SK-N-SH (cell line): ENCODE results near the gene IL10RA. TPM values are rescaled to one million over a fixed set of nuclear protein-coding genes. Genes with fewer than 3 reads are reported as not detected.

Experiments used
- CTCF ChIA-PET: fragments of 300-600, 350-600 bp; formaldehyde crosslinking; extraction: SDS; loops from one replicate; lab custom pipeline; 2021; lab: Yijun Ruan, JAX
- POLR2A ChIA-PET: fragments of 350-600 bp; sonication (Branson Sonifier 250); formaldehyde crosslinking; extraction: SDS; loops from one replicate; lab custom pipeline; 2020; ENCODE audit warnings: antibody characterized with exemption, inconsistent platforms; lab: Yijun Ruan, JAX
- DNase-seq: peaks from one replicate; pipeline ENCODE4 v3.0.0; 2012
- H2AFZ ChIP-seq: fragments of 200-600 bp; sonication (generic); 2 replicates; pipeline ENCODE4 v1.8.1; 2016; ENCODE audit warnings: antibody characterized with exemption, mild to moderate bottlenecking, low read depth
- H3F3A ChIP-seq: fragments of 200-600 bp; sonication (generic); replicated peaks from 2 replicates; pipeline ENCODE3; 2016; ENCODE audit warnings: antibody characterized with exemption, mild to moderate bottlenecking; ENCODE audit not compliant: insufficient read depth
- H3K27ac ChIP-seq, 2 experiments: fragments of 200-500 bp in 1 of 2; fragments of 200-600 bp in 1 of 2; sonication (Bioruptor generic) in 1 of 2; sonication (generic), shearing (Covaris generic) in 1 of 2; 2 replicates each; pipeline versions ENCODE4 v1.5.1 to v1.6.1; 2014 to 2016; ENCODE audit warnings: low read depth in 2 of 2, inconsistent platforms in 1 of 2, low read length in 1 of 2, mild to moderate bottlenecking in 1 of 2, mixed read lengths in 1 of 2
- H3K27me3 ChIP-seq: fragments of 200-600 bp; sonication (generic), shearing (Covaris generic); 2 replicates; pipeline ENCODE4 v1.6.1; 2016; ENCODE audit warnings: mixed run types; ENCODE audit not compliant: insufficient read depth
- H3K36me3 ChIP-seq, 2 experiments: fragments of 200-500 bp in 1 of 2; fragments of 200-600 bp in 1 of 2; sonication (Bioruptor generic) in 1 of 2; sonication (generic) in 1 of 2; replicated peaks in 1 of 2; 2 replicates each; pipeline versions ENCODE3 to v1.5.1; 2014 to 2016; ENCODE audit warnings: low read length in 1 of 2, mild to moderate bottlenecking in 1 of 2; ENCODE audit not compliant: insufficient read depth in 2 of 2, control insufficient read depth in 1 of 2
- H3K4me1 ChIP-seq, 2 experiments: fragments of 200-500 bp in 1 of 2; fragments of 200-600 bp in 1 of 2; sonication (Bioruptor generic) in 1 of 2; sonication (generic), shearing (Covaris generic) in 1 of 2; 2 replicates each; pipeline versions ENCODE4 v1.5.1 to v1.6.1; 2014 to 2016; ENCODE audit warnings: low read depth in 1 of 2, low read length in 1 of 2, mixed run types in 1 of 2; ENCODE audit not compliant: insufficient read depth in 2 of 2, control insufficient read depth in 1 of 2
- H3K4me2 ChIP-seq: fragments of 200-600 bp; sonication (generic), shearing (Covaris generic); 2 replicates; pipeline ENCODE4 v1.6.1; 2017; ENCODE audit warnings: mixed run types
- H3K4me3 ChIP-seq, 2 experiments: fragments of 200-500 bp in 1 of 2; fragments of 200-600 bp in 1 of 2; sonication (Bioruptor generic) in 1 of 2; sonication (generic), shearing (Covaris generic) in 1 of 2; 2 replicates each; pipeline versions ENCODE4 v1.5.1 to v1.8.1; 2014 to 2016; ENCODE audit warnings: low read depth in 2 of 2, inconsistent platforms in 1 of 2, low read length in 1 of 2, mild to moderate bottlenecking in 1 of 2, mixed read lengths in 1 of 2, moderate library complexity in 1 of 2
- H3K79me2 ChIP-seq: fragments of 200-600 bp; sonication (generic); 2 replicates; pipeline ENCODE4 v1.8.1; 2017; ENCODE audit warnings: mild to moderate bottlenecking; ENCODE audit not compliant: insufficient read depth
- H3K9ac ChIP-seq: fragments of 200-600 bp; sonication (generic); 2 replicates; pipeline ENCODE4 v1.6.1; 2017; ENCODE audit warnings: mixed run types
- H3K9me2 ChIP-seq: fragments of 200-600 bp; sonication (generic); 2 replicates; pipeline ENCODE4 v1.6.1; 2017; ENCODE audit warnings: mixed run types
- H3K9me3 ChIP-seq: fragments of 200-600 bp; sonication (generic); 2 replicates; pipeline ENCODE4 v1.6.1; 2017; ENCODE audit warnings: mixed run types, mild to moderate bottlenecking, moderate library complexity
- H4K20me1 ChIP-seq: fragments of 200-600 bp; sonication (generic); 2 replicates; pipeline ENCODE4 v1.6.1; 2017; ENCODE audit warnings: mild to moderate bottlenecking, mixed run types; ENCODE audit not compliant: insufficient read depth
- CHD2 ChIP-seq: fragments of 150-350 bp; IDR thresholded peaks from 2 replicates; pipeline ENCODE4 v1.6.1; 2018; ENCODE audit warnings: low read length; ENCODE audit not compliant: partially characterized antibody
- ELF1 ChIP-seq: IDR thresholded peaks from 2 replicates; pipeline ENCODE4 v1.4.0; 2012
- FOXM1 ChIP-seq: IDR thresholded peaks from 2 replicates; pipeline ENCODE4 v1.4.0; 2012; ENCODE audit warnings: low read depth, mild to moderate bottlenecking
- GABPA ChIP-seq: IDR thresholded peaks from 2 replicates; pipeline ENCODE4 v1.4.0; 2012; ENCODE audit warnings: low read depth, mild to moderate bottlenecking
- MXI1 ChIP-seq: IDR thresholded peaks from 2 replicates; pipeline ENCODE4 v1.6.1; 2012; ENCODE audit warnings: mild to moderate bottlenecking, low read depth, low read length, improper control_type of control experiment
- NFIC ChIP-seq: IDR thresholded peaks from 2 replicates; pipeline ENCODE4 v1.4.0; 2012; ENCODE audit warnings: borderline replicate concordance
- NRF1 ChIP-seq: IDR thresholded peaks from 2 replicates; pipeline ENCODE4 v1.6.1; 2012; ENCODE audit warnings: low read depth, mild to moderate bottlenecking, low read length
- POLR2AphosphoS5 ChIP-seq: IDR thresholded peaks from 2 replicates; pipeline ENCODE4 v1.6.1; 2012; ENCODE audit warnings: low read depth, low read length
- RAD21 ChIP-seq: IDR thresholded peaks from 2 replicates; pipeline ENCODE4 v1.6.1; 2012; ENCODE audit warnings: mild to moderate bottlenecking, low read length
- RFX5 ChIP-seq: IDR thresholded peaks from 2 replicates; pipeline ENCODE4 v1.6.1; 2012; ENCODE audit warnings: mild to moderate bottlenecking, improper control_type of control experiment, low read length
- SIN3A ChIP-seq: IDR thresholded peaks from 2 replicates; pipeline ENCODE4 v1.6.1; 2012; ENCODE audit warnings: low read depth, mild to moderate bottlenecking, low read length, moderate library complexity, borderline replicate concordance
- SMC3 ChIP-seq: IDR thresholded peaks from 2 replicates; pipeline ENCODE4 v1.6.1; 2012; ENCODE audit warnings: low read depth, low read length, improper control_type of control experiment
- TAF1 ChIP-seq: IDR thresholded peaks from 2 replicates; pipeline ENCODE4 v1.6.1; 2012; ENCODE audit warnings: low read depth, mild to moderate bottlenecking, low read length, moderate library complexity, borderline replicate concordance
- WGBS: methylation state at CpG from one replicate; pipeline ENCODE4 v1.1.6; 2017; ENCODE audit warnings: low lambda C conversion rate; 5-methylcytosine and 5-hydroxymethylcytosine counted together
- polyA plus RNA-seq, 3 experiments: library from polyadenylated mRNA; depleted of rRNA; stranded (reverse); fragments of >200 nt; gene quantifications; 2 replicates each; pipeline ENCODE4 v1.2.3, GENCODE V29; 2012
- TF ChIP-seq, protein P1 (sequence below): IDR thresholded peaks from 2 replicates; pipeline ENCODE4; 2012
- TF ChIP-seq, protein P2 (sequence below): IDR thresholded peaks from 2 replicates; pipeline ENCODE4 v1.4.0; 2012; ENCODE audit warnings: low read depth
- TF ChIP-seq, protein P3 (sequence below): IDR thresholded peaks from 2 replicates; pipeline ENCODE4 v1.6.1; 2012; ENCODE audit warnings: mild to moderate bottlenecking, low read depth, low read length, moderate library complexity
- TF ChIP-seq, protein P4 (sequence below): fragments of 150-350 bp; IDR thresholded peaks from 2 replicates; pipeline ENCODE4 v1.6.1; 2017; ENCODE audit warnings: antibody characterized with exemption, low read length, low read depth, borderline replicate concordance

The IL10RA gene
- polyA plus RNA-seq, 1 of the 3 experiments (the other 2 are of a cell fraction): not detected

DNA sequence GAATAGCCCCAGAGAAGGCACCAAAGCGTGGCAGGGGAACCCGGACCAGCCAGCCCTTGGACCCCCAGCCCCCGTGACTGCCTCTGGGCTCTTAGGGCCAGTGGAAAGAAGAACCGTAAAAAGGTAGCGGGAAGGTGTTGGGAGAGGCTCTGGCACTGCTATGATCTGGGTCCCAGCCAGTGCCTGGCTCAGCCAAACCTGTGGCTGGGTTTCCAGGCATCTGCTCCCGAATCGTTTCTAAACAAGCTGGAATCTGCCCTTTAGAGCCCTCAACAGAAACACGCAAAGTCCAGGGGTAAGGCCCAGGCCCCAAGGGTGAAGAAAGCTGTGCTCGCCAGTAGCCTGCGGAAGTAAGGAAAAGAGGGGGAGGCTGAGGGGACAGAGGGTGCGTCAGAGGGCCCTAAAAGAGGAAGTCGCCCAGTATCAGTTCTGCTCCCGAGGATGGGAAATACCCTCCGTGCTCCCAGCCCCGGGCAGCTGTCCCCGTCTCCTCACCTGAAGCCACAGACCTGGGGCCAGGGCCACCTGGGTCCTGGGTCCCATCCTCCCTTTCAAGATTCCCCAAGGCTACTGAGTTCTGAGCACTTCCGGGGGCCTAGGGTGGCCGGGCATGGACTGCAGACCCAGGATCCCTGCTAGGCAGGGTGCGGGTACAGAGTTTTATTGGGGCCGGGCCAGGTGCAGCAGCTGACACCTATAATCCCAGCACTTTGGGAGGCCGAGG lies 24.7 kb downstream of the IL10RA start:
- H3K79me2 ChIP-seq: no peaks in the 10 kb centered on the region
- 55% methylated on average over 14 of the region's 21 CpGs for WGBS
- H3K4me1 ChIP-seq: no peaks in the 10 kb centered on the region
- H3K9me2 ChIP-seq: no peaks in the 10 kb centered on the region
- no peak for TF ChIP-seq RFX5
- TF ChIP-seq GABPA: no peak
- TF ChIP-seq FOXM1: no peak
- no peak for TF ChIP-seq TAF1
- TF ChIP-seq, protein P1, sequence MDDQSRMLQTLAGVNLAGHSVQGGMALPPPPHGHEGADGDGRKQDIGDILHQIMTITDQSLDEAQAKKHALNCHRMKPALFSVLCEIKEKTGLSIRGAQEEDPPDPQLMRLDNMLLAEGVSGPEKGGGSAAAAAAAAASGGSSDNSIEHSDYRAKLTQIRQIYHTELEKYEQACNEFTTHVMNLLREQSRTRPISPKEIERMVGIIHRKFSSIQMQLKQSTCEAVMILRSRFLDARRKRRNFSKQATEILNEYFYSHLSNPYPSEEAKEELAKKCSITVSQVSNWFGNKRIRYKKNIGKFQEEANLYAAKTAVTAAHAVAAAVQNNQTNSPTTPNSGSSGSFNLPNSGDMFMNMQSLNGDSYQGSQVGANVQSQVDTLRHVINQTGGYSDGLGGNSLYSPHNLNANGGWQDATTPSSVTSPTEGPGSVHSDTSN: no peak
- TF ChIP-seq, protein P2, sequence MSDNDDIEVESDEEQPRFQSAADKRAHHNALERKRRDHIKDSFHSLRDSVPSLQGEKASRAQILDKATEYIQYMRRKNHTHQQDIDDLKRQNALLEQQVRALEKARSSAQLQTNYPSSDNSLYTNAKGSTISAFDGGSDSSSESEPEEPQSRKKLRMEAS: no peak
- TF ChIP-seq, protein P3, sequence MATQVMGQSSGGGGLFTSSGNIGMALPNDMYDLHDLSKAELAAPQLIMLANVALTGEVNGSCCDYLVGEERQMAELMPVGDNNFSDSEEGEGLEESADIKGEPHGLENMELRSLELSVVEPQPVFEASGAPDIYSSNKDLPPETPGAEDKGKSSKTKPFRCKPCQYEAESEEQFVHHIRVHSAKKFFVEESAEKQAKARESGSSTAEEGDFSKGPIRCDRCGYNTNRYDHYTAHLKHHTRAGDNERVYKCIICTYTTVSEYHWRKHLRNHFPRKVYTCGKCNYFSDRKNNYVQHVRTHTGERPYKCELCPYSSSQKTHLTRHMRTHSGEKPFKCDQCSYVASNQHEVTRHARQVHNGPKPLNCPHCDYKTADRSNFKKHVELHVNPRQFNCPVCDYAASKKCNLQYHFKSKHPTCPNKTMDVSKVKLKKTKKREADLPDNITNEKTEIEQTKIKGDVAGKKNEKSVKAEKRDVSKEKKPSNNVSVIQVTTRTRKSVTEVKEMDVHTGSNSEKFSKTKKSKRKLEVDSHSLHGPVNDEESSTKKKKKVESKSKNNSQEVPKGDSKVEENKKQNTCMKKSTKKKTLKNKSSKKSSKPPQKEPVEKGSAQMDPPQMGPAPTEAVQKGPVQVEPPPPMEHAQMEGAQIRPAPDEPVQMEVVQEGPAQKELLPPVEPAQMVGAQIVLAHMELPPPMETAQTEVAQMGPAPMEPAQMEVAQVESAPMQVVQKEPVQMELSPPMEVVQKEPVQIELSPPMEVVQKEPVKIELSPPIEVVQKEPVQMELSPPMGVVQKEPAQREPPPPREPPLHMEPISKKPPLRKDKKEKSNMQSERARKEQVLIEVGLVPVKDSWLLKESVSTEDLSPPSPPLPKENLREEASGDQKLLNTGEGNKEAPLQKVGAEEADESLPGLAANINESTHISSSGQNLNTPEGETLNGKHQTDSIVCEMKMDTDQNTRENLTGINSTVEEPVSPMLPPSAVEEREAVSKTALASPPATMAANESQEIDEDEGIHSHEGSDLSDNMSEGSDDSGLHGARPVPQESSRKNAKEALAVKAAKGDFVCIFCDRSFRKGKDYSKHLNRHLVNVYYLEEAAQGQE: no peak
- no peak for TF ChIP-seq ELF1
- no peak for TF ChIP-seq MXI1
- TF ChIP-seq NFIC: no peak
- no peaks in the 10 kb centered on the region for H4K20me1 ChIP-seq
- no peaks in the 10 kb centered on the region for H3K9me3 ChIP-seq
- no peak overlapping the region for H3K27ac ChIP-seq
- H3K27me3 ChIP-seq: no peaks in the 10 kb centered on the region; the same call in 1 of the 2 replicates
- no peak overlapping the region for H2AFZ ChIP-seq
- no peaks in the 10 kb centered on the region for H3F3A ChIP-seq
- no peak overlapping the region for H3K4me3 ChIP-seq
- H3K4me2 ChIP-seq: no peak overlapping the region
- CTCF ChIA-PET: no interaction called here
- H3K36me3 ChIP-seq: no peaks in the 10 kb centered on the region
- POLR2A ChIA-PET: no interaction called here
- no peak overlapping the region for H3K9ac ChIP-seq
- DNase-seq: no peak

DNA sequence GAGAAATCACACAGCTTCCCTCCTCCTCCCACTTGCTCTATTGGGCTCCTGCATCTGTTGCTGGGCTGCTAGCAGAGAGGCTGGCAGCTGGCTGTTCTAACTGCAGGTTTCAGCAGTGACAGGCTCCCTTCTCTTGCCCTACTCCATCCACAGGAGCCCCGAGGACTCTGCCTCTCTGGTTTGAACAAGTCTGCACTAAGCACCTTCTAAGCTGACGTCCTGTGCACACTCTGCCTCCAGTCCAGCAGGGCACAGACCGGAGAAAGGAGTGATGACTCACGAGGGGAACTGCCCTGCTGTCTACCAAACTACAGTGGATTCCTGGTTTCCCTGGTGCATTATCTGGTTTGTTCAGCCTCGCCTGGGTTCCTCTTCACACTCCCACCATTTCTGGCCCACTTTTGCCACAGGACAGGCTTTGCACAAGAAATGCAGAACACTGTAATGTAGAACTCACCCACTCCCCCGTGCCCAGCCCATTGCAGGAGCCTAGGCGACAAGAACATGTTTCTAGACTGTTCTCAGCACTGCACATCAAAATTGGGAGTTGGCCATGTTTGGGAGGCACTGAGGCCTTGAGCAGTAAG lies 26.0 kb downstream of the IL10RA start:
- H3K9ac ChIP-seq: no peak overlapping the region
- no peak overlapping the region for H3K4me3 ChIP-seq
- no peak overlapping the region for H3K4me2 ChIP-seq
- ChIA-PET CTCF (no interaction called here), POLR2A (no interaction called here)
- no peaks in the 10 kb centered on the region for H3F3A ChIP-seq
- H4K20me1 ChIP-seq: no peaks in the 10 kb centered on the region
- H3K27me3 ChIP-seq: no peaks in the 10 kb centered on the region; the same call in 1 of the 2 replicates
- H3K27ac ChIP-seq: no peak overlapping the region
- no peak for TF ChIP-seq NRF1
- TF ChIP-seq GABPA: no peak
- no peak for TF ChIP-seq SIN3A
- TF ChIP-seq, protein P4, sequence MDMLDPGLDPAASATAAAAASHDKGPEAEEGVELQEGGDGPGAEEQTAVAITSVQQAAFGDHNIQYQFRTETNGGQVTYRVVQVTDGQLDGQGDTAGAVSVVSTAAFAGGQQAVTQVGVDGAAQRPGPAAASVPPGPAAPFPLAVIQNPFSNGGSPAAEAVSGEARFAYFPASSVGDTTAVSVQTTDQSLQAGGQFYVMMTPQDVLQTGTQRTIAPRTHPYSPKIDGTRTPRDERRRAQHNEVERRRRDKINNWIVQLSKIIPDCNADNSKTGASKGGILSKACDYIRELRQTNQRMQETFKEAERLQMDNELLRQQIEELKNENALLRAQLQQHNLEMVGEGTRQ: no peak
- TF ChIP-seq, protein P1: no peak
- no peak for TF ChIP-seq POLR2AphosphoS5
- no peak for TF ChIP-seq CHD2
- no peak for TF ChIP-seq RAD21
- TF ChIP-seq RFX5: no peak
- TF ChIP-seq SMC3: no peak
- TF ChIP-seq TAF1: no peak
- H3K79me2 ChIP-seq: no peaks in the 10 kb centered on the region
- H2AFZ ChIP-seq: no peak overlapping the region
- 24% methylated on average over 6 of the region's 7 CpGs for WGBS
- no peak for DNase-seq
- no peaks in the 10 kb centered on the region for H3K9me2 ChIP-seq
- H3K4me1 ChIP-seq: no peaks in the 10 kb centered on the region; a peak in 1 of 4 replicates
- H3K9me3 ChIP-seq: no peaks in the 10 kb centered on the region
- H3K36me3 ChIP-seq: no peaks in the 10 kb centered on the region
